Omental fat pad (tissue), 4 donors: ENCODE results near the gene ALLC. TPM values are rescaled to one million over a fixed set of nuclear protein-coding genes. Genes with fewer than 3 reads are reported as not detected.

Experiments used
- ATAC-seq: fragments of 150-250 bp; one replicate; pipeline ENCODE4 v1.9.1; 2016; ENCODE audit warnings: mild to moderate bottlenecking, moderate library complexity; ENCODE audit not compliant: low FRiP score
- DNase-seq: peaks from one replicate; pipeline ENCODE4 v3.0.0-alpha.2; 2019; ENCODE audit warnings: low spot score
- total RNA-seq, 4 donors: library from RNA; depleted of rRNA; stranded (reverse); fragments of >200 nt; gene quantifications; one replicate each; pipeline ENCODE4 v1.1.0, GENCODE V29; 2016
- TF ChIP-seq, protein P1 (sequence below), 3 donors: fragments of 450-650 bp; IDR thresholded peaks; one replicate each; pipeline ENCODE4 v1.5.1; 2016 to 2017; ENCODE audit warnings: antibody characterized with exemption in 3 of 3, mild to moderate bottlenecking in 3 of 3, moderate library complexity in 2 of 3

ALLC gene
- total RNA-seq, 4 donors from 2014 or later = not detected

DNA sequence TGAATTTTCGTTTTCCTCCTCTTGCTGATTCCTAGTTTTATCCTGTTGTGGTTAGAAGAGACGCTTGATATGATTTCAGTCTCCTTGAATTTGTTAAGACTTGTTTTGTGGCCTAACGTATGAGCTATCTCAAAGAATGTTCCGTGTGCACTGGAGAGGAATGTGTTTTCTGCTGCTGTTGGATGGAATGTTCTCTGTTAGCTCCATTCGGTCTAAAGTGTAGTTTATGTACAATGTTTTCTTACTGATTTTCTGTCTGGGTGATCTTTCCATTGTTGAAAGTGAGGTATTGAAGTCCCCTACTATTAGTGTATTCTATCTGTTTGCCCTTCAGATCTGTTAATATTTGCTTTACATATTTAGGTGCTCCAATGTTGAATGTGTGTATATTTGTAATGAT is 37.2 kb upstream of the ALLC start:
- DNase-seq = no peak
- TF ChIP-seq, protein P1, sequence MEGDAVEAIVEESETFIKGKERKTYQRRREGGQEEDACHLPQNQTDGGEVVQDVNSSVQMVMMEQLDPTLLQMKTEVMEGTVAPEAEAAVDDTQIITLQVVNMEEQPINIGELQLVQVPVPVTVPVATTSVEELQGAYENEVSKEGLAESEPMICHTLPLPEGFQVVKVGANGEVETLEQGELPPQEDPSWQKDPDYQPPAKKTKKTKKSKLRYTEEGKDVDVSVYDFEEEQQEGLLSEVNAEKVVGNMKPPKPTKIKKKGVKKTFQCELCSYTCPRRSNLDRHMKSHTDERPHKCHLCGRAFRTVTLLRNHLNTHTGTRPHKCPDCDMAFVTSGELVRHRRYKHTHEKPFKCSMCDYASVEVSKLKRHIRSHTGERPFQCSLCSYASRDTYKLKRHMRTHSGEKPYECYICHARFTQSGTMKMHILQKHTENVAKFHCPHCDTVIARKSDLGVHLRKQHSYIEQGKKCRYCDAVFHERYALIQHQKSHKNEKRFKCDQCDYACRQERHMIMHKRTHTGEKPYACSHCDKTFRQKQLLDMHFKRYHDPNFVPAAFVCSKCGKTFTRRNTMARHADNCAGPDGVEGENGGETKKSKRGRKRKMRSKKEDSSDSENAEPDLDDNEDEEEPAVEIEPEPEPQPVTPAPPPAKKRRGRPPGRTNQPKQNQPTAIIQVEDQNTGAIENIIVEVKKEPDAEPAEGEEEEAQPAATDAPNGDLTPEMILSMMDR (IDR thresholded peaks at IDR 0.05) = no peak

DNA sequence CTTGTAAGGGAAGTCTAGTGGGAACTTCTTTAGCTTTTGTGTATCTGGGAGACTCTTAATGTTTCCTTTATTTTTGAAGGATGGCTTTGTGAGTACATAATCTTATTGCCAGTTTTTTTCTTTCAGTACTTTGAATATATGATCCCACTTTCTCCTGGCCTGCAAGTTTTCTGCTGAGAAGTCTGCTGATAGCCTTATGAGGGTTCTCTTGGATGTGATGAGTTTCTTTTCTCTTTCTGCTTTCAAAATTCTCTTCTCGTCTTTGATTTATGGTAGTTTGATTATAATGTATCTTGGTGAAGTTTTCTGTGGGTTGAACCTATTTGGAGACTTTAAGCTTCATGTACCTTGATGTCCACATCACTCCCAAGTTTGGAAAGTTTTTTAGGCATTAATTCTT is 35.0 kb upstream of the ALLC start:
- ATAC-seq (no peak), DNase-seq (no peak)
- TF ChIP-seq, protein P1 (IDR thresholded peaks at IDR 0.05) = no peak

More for the DNA sequence above, 37.2 kb upstream of the ALLC start:
- ATAC-seq = no peak

DNA sequence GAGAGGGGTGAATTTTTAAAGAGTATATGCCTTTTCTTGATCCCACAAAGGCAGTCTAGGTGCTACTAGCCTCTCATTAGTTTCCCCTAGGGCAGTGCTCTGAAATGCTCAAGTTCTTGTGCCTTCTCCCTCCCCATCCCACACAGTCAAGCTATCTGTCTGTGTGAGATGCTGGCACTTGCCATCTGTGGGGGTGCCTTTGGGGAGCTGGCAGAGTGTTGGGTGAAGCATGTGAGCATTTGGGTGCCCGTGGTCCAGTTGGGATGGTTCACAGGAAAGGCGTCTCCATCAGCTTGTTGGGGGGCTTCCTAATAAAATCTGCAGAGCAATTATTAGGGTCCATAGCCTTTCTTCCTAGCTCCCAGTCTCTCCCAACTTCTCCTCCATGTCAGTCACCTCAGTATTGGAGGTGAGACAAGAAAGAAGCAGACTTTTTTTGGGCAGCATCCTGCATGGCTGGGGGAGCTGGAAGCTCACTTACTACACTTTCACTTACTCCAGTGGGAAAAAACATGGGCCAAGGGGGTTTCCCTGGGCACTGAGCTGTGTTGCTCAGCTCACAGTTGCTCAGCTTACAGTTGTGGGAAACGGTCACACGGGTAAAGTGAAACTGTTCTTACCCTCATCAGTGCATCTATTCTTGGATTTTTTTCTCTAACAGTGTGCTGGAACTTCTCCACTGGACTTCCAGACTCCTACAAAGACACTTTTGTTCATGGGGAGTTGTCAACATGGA is 33.8 kb upstream of the ALLC start:
- ATAC-seq (no peak), DNase-seq (no peak)
- TF ChIP-seq, protein P1 (IDR thresholded peaks at IDR 0.05) = no peak

DNA sequence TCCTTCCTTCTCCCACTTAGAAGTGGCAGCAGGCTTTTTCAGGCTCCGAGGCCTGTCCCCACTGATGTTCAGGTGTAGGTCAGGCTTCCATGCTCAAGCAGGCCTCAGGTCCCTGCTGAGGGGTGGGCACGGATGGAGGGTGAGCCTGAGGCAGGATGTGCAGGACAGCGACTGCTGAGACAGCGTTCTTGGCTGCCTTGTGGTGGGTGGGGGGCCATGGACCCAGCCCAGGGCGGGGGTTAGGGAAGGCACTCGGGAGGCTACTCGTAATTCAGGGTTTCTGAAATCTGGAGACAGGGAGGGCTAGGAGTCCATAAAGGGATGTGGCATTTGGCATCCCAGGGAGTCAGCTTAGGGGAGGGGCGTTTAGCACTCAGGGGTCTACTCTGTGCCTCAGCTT is 32.8 kb upstream of the ALLC start:
- no peak for DNase-seq
- ATAC-seq = no peak
- TF ChIP-seq, protein P1 (IDR thresholded peaks at IDR 0.05) = no peak

DNA sequence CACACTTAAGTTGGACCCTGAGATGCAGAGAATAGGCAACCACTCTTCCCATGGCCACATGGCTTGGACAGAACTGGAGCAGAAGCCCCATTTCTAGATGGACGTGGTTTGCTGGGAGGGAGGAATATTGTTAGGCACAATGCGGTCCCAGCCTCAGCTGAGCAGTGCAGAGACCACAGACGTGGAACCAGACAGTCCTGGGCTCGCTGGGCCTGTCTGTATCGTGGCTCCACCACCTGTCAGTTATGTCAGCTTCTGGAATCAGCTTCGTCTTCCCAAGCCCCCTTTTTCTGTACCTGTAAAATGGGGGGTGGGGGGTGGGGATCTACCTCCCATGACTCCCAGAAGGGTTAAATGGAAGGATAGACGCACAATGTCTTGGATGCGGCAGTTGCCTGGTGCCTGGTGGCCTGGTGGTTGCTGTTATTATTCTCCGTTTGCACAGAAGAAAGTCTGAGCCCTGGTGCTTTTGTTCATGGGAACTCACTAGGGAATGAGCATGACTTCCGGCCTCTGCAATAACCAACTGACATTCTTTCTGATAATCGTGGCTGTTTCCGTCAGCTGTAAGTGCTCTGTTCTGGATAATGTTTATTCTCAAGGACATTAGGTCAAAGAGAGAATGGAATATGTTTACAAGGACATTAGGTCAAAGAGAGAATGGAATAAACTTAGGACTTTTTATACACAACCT is 31.7 kb upstream of the ALLC start:
- DNase-seq = no peak
- TF ChIP-seq, protein P1 (IDR thresholded peaks at IDR 0.05) = no peak
- ATAC-seq = no peak

DNA sequence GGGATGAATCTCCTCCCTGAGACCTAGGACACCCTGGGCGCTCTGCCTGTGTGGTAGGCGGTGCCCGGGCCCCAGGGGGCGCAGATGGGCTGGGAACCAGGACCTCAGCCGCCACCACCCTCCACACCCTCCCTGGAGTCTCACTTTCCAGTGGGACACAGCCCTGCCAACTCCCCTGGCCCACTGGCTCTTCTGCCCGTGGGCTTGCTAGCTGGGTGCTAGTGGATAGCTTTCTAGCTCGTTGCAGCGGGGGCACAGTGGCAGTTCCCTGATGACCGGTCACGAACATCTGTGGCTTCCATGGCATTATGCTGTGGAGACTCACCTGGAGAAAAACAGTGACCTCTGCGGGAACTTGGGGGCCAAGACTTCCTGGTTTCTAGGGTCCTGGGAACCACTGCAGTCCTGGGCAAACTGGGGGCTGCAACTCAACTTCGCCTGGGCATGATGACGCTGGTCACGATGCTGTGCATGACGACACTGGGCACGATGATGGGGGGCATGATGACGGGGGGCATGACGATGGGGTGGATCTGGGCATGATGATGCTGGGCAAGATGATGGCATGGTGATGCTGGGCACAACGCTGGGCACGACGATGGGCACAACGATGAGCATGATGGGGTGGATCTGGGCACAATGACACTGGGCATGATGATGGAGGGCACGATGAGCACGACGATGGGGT is 31.0 kb upstream of the ALLC start:
- DNase-seq (no peak), ATAC-seq (no peak)
- TF ChIP-seq, protein P1 (IDR thresholded peaks at IDR 0.05) = no peak
